ENCODE results near the gene MSLN.

GRCh38 chr16:817001-817906 is 56.7 kb downstream of the MSLN start:
- TF ChIP-seq, protein P1, sequence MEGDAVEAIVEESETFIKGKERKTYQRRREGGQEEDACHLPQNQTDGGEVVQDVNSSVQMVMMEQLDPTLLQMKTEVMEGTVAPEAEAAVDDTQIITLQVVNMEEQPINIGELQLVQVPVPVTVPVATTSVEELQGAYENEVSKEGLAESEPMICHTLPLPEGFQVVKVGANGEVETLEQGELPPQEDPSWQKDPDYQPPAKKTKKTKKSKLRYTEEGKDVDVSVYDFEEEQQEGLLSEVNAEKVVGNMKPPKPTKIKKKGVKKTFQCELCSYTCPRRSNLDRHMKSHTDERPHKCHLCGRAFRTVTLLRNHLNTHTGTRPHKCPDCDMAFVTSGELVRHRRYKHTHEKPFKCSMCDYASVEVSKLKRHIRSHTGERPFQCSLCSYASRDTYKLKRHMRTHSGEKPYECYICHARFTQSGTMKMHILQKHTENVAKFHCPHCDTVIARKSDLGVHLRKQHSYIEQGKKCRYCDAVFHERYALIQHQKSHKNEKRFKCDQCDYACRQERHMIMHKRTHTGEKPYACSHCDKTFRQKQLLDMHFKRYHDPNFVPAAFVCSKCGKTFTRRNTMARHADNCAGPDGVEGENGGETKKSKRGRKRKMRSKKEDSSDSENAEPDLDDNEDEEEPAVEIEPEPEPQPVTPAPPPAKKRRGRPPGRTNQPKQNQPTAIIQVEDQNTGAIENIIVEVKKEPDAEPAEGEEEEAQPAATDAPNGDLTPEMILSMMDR (IDR thresholded peaks at IDR 0.05; ENCODE audit: low read length): no peak
- TF ChIP-seq EZH2 (IDR thresholded peaks at IDR 0.05; ENCODE audit: borderline replicate concordance, low read length): no peak

Data from OCI-LY1 (cell line).